Activated T-helper 2 cell treated with anti-CD3 and anti-CD28 coated beads, Interferon-gamma antibody, Interleukin-2, Interleukin-4, amounts not matched to agents 10 μg/mL and 5 μg/mL and 100 μg/mL, durations not matched to agents 14 hours and 24 hours and 36 hours (primary cell): ENCODE measurements around the gene LGSN. TPM values are rescaled to one million over a fixed set of nuclear protein-coding genes. Genes with fewer than 3 reads are reported as not detected.
"Not testable (repeated sequence)": the region's sequence is repeated elsewhere in the genome, so short reads cannot be mapped to it uniquely, and the experiment has no call there.

Experiments used
- DNase-seq: peaks from one replicate; pipeline ENCODE4 v3.0.0; 2021; ENCODE audit warnings: low spot score
- H3K27ac Mint-ChIP-seq: one replicate; pipeline ENCODE4 v1.8.0; 2021; ENCODE audit warnings: mixed read lengths
- H3K27me3 Mint-ChIP-seq: one replicate; pipeline ENCODE4 v1.8.0; 2021; ENCODE audit warnings: low read depth, mixed read lengths
- H3K36me3 Mint-ChIP-seq: one replicate; pipeline ENCODE4 v1.8.0; 2021; ENCODE audit warnings: low read depth, mixed read lengths
- H3K4me1 Mint-ChIP-seq: one replicate; pipeline ENCODE4 v1.8.0; 2021; ENCODE audit warnings: low read depth, mixed read lengths
- H3K4me3 Mint-ChIP-seq: one replicate; pipeline ENCODE4 v1.8.0; 2021; ENCODE audit warnings: low read depth, mild to moderate bottlenecking, moderate library complexity, mixed read lengths
- H3K9me3 Mint-ChIP-seq: one replicate; pipeline ENCODE4 v1.8.0; 2021; ENCODE audit warnings: mixed read lengths
- intact Hi-C: fragments of 100-400 bp; cut with micrococcal nuclease; formaldehyde crosslinking; loops from one replicate; pipeline ENCODE4 v1.15.1; 2023
- total RNA-seq: library from RNA; stranded (reverse); gene quantifications from 2 replicates; pipeline ENCODE4 v1.2.3, GENCODE V29; 2022

The LGSN gene, protein sequence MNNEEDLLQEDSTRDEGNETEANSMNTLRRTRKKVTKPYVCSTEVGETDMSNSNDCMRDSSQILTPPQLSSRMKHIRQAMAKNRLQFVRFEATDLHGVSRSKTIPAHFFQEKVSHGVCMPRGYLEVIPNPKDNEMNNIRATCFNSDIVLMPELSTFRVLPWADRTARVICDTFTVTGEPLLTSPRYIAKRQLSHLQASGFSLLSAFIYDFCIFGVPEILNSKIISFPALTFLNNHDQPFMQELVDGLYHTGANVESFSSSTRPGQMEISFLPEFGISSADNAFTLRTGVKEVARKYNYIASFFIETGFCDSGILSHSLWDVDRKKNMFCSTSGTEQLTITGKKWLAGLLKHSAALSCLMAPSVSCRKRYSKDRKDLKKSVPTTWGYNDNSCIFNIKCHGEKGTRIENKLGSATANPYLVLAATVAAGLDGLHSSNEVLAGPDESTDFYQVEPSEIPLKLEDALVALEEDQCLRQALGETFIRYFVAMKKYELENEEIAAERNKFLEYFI
- not detected in 2 replicates for total RNA-seq

DNA sequence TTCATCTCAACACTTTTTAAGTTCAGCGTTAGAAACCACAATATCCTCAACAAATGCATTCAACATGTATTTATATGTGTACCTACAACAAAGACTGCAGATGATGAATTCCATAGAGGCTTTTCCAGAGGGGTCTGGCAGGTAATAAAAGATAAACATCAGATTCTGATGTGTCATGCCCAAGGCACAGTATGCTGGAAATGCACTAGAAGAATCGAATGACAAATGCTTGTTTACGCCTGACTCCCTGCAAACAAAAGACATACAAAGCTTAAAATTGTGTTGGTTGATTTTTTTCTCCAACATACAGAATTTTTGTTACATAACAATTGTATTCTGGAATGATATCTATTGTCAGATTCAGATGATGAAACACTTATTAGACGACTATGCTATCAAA lies at the start of gene LGSN:
Gene LGSN (minus strand): TSS at position 45 of the 400 bp plus-strand sequence. CDS start 40 bp downstream, at position 5.
- H3K9me3 Mint-ChIP-seq = no peaks in the 10 kb centered on the region
- intact Hi-C loops = no loop called here
- DNase-seq = no peak
- H3K27ac Mint-ChIP-seq = no peak within 1 kb of the TSS
- no peaks in the 10 kb centered on the region for H3K27me3 Mint-ChIP-seq
- H3K4me3 Mint-ChIP-seq = no peak within 1 kb of the TSS
- H3K36me3 Mint-ChIP-seq = no peaks in the 10 kb centered on the region
- no peaks in the 10 kb centered on the region for H3K4me1 Mint-ChIP-seq

DNA sequence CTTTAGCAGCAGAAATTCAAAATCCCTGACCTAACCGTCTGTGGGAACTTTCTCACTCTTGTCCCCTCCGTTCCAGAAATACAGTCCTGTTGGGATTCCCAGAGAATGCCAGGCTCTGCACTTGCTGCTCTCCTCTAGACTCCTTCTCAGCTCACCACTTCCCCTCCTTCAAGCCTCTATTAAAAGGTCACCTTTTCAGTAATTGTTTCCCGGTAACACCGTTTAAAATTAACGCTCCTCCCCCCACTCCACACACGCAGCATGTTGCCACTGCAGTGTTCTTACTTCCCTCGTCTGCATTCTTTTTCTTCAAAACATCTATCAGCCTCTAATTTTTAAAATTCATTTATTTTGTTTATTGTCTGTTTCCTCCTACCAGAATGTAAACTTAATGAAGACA lies 48.6 kb upstream of the LGSN start:
- intact Hi-C loops = no loop called here
- no peaks in the 10 kb centered on the region for H3K36me3 Mint-ChIP-seq
- H3K27ac Mint-ChIP-seq = no peak overlapping the region
- H3K9me3 Mint-ChIP-seq = peaks cover 6% of the 10 kb centered on the region
- no peak overlapping the region for H3K4me3 Mint-ChIP-seq
- peaks cover 3% of the 10 kb centered on the region for H3K27me3 Mint-ChIP-seq
- no peak for DNase-seq
- no peaks in the 10 kb centered on the region for H3K4me1 Mint-ChIP-seq

DNA sequence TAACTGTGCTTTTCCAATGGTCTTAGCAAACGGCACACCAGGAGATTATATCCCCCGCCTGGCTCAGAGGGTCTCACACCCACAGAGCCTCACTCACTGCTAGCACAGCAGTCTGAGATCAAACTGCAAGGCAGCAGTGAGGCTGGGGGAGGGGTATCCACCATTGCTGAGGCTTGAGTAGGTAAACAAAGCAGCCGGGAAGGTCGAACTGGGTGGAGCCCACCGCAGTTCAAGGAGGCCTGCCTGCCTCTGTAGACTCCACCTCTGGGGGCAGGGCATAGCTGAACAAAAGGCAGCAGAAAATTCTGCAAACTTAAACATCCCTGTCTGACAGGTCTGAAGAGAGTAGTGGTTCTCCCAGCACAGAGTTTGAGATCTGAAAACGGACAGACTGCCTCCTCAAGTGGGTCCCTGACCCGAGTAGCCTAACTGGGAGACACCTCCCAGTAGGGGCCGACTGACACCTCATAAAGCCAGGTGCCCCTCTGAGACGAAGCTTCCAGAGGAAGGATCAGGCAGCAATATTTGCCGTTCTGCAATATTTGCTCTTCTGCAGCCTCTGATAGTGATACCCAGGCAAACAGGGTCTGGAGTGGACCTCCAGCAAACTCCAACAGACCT lies 42.8 kb upstream of the LGSN start:
- intact Hi-C loops, H3K27ac Mint-ChIP-seq, H3K4me3 Mint-ChIP-seq, DNase-seq, H3K36me3 Mint-ChIP-seq, H3K9me3 Mint-ChIP-seq, H3K27me3 Mint-ChIP-seq, H3K4me1 Mint-ChIP-seq: not testable (repeated sequence)

DNA sequence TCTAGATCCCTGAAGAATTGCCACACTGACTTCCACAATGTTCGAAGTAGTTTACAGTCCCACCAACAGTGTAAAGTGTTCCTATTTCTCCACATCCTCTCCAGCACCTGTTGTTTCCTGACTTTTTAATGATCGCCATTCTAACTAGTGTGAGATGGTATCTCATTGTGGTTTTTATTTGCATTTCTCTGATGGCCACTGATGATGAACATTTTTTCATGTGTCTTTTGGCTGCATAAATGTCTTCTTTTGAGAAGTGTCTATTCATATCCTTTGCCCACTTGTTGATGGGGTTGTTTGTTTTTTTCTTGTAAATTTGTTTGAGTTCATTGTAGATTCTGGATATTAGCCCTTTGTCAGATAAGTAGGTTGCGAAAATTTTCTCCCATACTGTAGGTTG lies 37.6 kb upstream of the LGSN start:
- H3K27me3 Mint-ChIP-seq, H3K4me3 Mint-ChIP-seq, H3K9me3 Mint-ChIP-seq, H3K4me1 Mint-ChIP-seq, DNase-seq, H3K27ac Mint-ChIP-seq, H3K36me3 Mint-ChIP-seq: not testable (repeated sequence)
- intact Hi-C loops = loop anchor here (10.0 kb wide), 1 partner anchor 167 kb away; no protein-coding TSS in a partner anchor

DNA sequence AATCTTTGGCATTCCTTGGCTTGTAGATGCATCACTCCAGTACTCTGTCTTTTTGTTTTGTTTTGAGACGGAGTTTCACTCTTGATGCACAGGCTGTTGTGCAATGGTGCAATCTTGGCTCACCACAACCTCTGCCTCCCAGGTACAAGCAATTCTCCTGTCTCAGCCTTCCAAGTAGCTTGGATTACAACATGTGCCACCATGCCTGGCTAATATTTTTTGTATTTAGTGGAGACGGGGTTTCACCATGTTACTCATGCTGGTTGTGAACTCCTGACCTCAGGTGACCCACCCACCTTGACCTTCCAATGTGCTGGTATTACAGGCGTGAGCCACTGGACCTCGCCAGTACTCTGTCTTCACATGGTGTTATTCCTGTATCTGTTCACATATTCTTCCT lies 35.8 kb upstream of the LGSN start:
- H3K4me3 Mint-ChIP-seq = no peak overlapping the region
- no peaks in the 10 kb centered on the region for H3K9me3 Mint-ChIP-seq
- intact Hi-C loops = loop anchor here (10.0 kb wide), 1 partner anchor 169 kb away; no protein-coding TSS in a partner anchor
- no peak for DNase-seq
- H3K27me3 Mint-ChIP-seq = peaks cover 5% of the 10 kb centered on the region
- no peaks in the 10 kb centered on the region for H3K36me3 Mint-ChIP-seq
- H3K27ac Mint-ChIP-seq = no peak overlapping the region
- peaks cover 13% of the 10 kb centered on the region for H3K4me1 Mint-ChIP-seq

DNA sequence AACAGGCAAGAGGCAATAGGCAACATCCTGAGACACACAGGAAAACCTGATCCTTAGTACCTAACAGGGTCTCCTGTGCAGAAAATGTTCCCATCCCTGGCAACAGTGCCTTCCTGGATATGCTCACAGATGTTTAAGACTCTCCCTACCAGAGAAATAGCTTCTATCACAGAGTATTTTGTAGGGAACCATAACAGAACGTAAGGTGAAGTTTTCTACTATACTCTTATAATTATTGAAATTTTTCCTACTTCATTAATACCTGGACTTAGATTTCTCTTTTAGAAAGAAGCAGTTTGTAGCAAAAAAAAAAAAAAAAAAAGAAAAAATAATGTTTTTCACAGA lies 33.5 kb upstream of the LGSN start:
- intact Hi-C loops = loop anchor here (2.0 to 10.0 kb wide), 3 partner anchors 172 to 246 kb away; partner anchors contain the start of genes LOC128125822 and PTP4A1
- no peak for DNase-seq
- H3K27ac Mint-ChIP-seq = no peak overlapping the region
- peaks cover 5% of the 10 kb centered on the region for H3K27me3 Mint-ChIP-seq
- no peaks in the 10 kb centered on the region for H3K36me3 Mint-ChIP-seq
- H3K4me3 Mint-ChIP-seq = no peak overlapping the region
- peaks cover 13% of the 10 kb centered on the region for H3K4me1 Mint-ChIP-seq
- H3K9me3 Mint-ChIP-seq = no peaks in the 10 kb centered on the region

DNA sequence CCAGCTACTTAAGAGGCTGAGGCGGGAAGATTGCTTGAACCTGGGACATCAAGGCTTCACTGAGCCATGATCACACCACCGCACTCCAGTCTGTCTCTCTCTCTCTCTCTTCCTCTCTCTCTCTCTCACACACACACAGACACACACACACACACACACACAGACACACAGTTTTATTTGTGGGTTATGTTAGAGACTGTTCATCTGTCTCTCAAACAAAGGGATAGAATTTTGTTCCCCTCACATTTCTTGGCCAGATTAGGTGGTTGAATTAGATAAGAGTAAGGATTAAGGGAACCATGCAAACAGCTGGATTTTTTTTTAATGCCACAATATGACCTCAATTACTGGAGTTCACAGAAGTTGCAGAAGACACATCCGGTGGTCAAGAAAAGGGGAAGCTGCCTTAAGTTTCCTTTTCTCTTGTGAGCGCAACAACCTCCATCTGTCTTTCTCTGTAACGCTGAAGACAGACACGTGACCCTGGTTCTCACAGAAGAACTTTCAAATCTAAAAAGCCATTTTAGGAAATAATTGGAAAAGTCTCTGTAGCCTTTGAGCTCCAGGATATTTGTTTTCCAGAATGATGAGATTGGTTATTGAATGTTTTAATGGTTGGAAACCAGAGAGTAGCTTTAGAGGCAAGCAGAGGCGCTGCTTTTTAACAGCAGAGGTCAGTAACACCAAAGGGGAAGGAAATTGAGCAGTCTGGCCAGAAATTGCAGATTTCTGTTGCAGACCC lies 32.9 kb upstream of the LGSN start:
- no peak for DNase-seq
- H3K27ac Mint-ChIP-seq = no peak overlapping the region
- peaks cover 5% of the 10 kb centered on the region for H3K27me3 Mint-ChIP-seq

DNA sequence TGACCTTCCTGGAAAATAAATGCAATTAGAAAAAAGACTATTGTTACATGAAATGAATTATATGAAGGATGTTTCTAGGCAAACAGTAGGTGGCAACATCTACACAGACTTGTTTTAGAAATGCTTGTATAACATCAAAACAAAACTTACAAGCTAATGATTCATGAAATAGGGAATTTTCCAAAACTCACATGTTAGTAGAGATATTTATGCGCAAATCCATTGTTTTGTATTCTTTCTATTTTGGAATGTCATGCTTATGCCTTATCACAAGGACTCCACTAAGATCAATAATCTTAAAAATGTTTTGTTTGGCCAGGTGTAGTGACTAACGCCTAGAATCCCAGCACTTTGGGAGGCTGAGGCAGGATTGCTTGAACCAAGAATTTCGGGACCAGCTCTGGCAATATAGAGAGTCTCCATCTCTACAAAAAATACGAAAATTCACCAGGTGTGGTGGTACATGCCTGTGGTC lies 32.3 kb upstream of the LGSN start:
- H3K36me3 Mint-ChIP-seq = no peaks in the 10 kb centered on the region
- peaks cover 13% of the 10 kb centered on the region for H3K4me1 Mint-ChIP-seq
- DNase-seq = no peak
- intact Hi-C loops = loop anchor here (1.0 to 10.0 kb wide), 4 partner anchors 173 to 412 kb away; partner anchors contain the start of genes LOC128125822 and PTP4A1
- H3K9me3 Mint-ChIP-seq = no peaks in the 10 kb centered on the region
- no peak overlapping the region for H3K27ac Mint-ChIP-seq
- peaks cover 7% of the 10 kb centered on the region for H3K27me3 Mint-ChIP-seq
- H3K4me3 Mint-ChIP-seq = peak overlapping the region; percentile 47

More for the DNA sequence above, 32.9 kb upstream of the LGSN start:
- peaks cover 13% of the 10 kb centered on the region for H3K4me1 Mint-ChIP-seq
- H3K9me3 Mint-ChIP-seq = no peaks in the 10 kb centered on the region
- no peaks in the 10 kb centered on the region for H3K36me3 Mint-ChIP-seq
- peak overlapping the region; percentile 47 for H3K4me3 Mint-ChIP-seq
- intact Hi-C loops = loop anchor here (1.0 to 10.0 kb wide), 4 partner anchors 172 to 412 kb away; partner anchors contain the start of genes LOC128125822 and PTP4A1

DNA sequence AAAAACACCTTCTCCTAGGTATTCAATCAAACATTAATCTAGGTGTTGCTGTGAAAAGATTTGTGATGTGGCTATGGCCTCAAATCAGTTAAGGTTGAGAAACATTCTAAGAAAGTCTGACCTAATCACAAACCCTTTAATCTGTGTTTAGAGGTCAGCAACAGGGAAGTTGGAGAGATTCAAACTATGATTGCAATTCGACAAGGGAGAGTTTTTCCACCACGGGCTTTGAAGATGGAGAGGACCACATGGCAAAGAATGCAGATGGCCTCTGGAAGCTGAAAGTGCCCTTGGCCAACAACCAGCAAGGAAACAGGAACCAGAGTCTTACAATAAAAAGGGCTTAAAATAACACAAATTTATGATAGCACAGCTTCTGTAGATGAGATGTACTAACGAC lies 29.6 kb upstream of the LGSN start:
- intact Hi-C loops = no loop called here
- Mint-ChIP-seq H3K36me3 (no peaks in the 10 kb centered on the region), H3K27ac (no peak overlapping the region), H3K27me3 (peaks cover 5% of the 10 kb centered on the region), H3K4me1 (peaks cover 13% of the 10 kb centered on the region), H3K4me3 (no peak overlapping the region), H3K9me3 (no peaks in the 10 kb centered on the region)
- no peak for DNase-seq

DNA sequence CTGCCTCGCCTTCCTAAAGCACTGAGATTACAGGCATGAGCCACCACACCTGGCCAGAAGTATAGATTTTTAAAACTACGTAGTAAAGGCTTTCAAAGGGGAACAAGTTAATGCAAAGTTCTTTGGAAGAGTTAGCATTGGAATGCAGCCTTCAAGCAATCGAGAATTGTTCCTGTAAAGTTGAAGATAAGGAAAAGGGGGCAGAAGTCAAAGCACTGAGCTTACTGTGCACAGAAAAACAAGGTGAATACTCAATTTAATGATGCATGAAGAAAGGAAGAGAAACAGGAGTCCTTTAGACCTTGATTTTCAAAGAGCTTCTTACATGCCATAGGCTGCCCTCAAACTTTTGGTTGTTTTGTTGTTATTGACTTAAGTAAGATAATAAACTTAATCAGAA lies 29.1 kb upstream of the LGSN start:
- H3K9me3 Mint-ChIP-seq = no peaks in the 10 kb centered on the region
- H3K36me3 Mint-ChIP-seq = no peaks in the 10 kb centered on the region
- no peak overlapping the region for H3K4me3 Mint-ChIP-seq
- intact Hi-C loops = no loop called here
- H3K27me3 Mint-ChIP-seq = peaks cover 3% of the 10 kb centered on the region
- no peak for DNase-seq
- H3K27ac Mint-ChIP-seq = no peak overlapping the region
- peaks cover 13% of the 10 kb centered on the region for H3K4me1 Mint-ChIP-seq

DNA sequence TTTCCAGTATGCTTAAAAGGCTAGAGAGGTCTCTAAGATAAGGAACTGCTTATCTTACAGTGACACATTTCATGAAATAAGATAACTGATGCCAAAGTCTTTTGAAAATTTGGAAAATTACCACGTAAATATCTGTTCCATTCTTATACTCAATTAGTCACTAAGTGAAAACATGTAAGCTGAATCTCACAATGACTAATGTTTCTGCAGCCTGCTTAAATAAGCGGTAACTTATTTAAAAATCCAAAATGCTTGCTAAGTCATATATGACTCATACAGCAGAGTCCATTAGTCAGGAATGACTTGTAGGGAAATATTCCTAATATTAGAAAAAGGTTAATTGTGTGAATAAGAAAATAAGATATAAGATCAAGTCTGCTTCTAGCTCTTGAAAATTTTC lies 27.8 kb upstream of the LGSN start:
- Mint-ChIP-seq H3K27ac (no peak overlapping the region), H3K4me3 (no peak overlapping the region), H3K4me1 (peaks cover 7% of the 10 kb centered on the region), H3K36me3 (no peaks in the 10 kb centered on the region), H3K27me3 (peaks cover 2% of the 10 kb centered on the region), H3K9me3 (no peaks in the 10 kb centered on the region)
- intact Hi-C loops = no loop called here
- no peak for DNase-seq

DNA sequence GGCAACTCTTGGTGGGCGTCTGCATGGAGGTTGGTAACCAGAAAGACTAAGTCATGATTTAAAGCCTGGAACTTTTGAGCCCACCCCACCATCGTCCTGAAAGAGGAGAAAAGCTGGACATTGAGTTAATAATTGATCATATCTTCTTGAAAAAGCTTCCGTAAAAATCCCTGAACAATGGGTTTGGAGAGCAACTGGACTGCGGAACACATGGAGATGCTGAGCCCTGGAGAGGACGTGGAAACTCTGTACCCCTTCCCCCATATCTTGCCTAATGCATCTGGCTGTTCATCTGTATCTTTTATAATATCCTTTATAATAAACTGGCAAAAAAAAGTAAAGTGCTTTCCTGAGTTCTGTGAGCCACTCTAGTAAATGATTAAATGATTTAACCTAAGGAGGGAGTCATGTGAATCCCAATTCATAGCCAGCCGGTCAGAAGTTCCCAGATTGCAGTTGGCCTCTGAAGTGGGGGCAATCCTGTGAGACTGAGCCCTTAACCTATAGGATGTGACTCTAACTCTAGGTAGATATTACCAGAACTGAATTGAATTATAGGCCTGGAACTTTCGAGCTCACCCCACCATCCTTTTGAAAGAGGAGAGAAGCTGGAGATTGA lies 26.5 kb upstream of the LGSN start:
- no peak overlapping the region for H3K4me3 Mint-ChIP-seq
- intact Hi-C loops = no loop called here
- no peaks in the 10 kb centered on the region for H3K36me3 Mint-ChIP-seq
- no peaks in the 10 kb centered on the region for H3K4me1 Mint-ChIP-seq
- H3K27me3 Mint-ChIP-seq = peaks cover 2% of the 10 kb centered on the region
- no peaks in the 10 kb centered on the region for H3K9me3 Mint-ChIP-seq
- no peak overlapping the region for H3K27ac Mint-ChIP-seq
- no peak for DNase-seq
